MCF 10A (cell line): ENCODE results near the gene SENP7. TPM values are rescaled to one million over a fixed set of nuclear protein-coding genes. Genes with fewer than 3 reads are reported as not detected.

Experiments
- BruUV-seq: library from RNA; stranded (reverse); fragments of 400-500 nt; replicated peaks from 2 replicates; lab custom pipeline; 2021; lab: Mats Ljungman, UMichigan
- CTCF ChIA-PET: fragments of 300-600 bp; sonication (Branson Sonifier 250); formaldehyde crosslinking; extraction: SDS; loops from one replicate; lab custom pipeline; 2021; ENCODE audit warnings: antibody characterized with exemption, inconsistent platforms; lab: Yijun Ruan, JAX
- POLR2A ChIA-PET: fragments of 300-600, 350-650 bp; sonication (Branson Sonifier 250); formaldehyde crosslinking; extraction: SDS; loops from one replicate; lab custom pipeline; 2020; ENCODE audit warnings: antibody characterized with exemption, inconsistent platforms; lab: Yijun Ruan, JAX
- DNase-seq: peaks from one replicate; pipeline ENCODE4 v3.0.0-alpha.2; 2018; ENCODE audit not compliant: unreplicated experiment
- H3K27ac Mint-ChIP-seq: one replicate; pipeline ENCODE4 v1.8.0; 2022; ENCODE audit warnings: mild to moderate bottlenecking, low read depth, mixed read lengths; ENCODE audit not compliant: unreplicated experiment
- H3K27me3 Mint-ChIP-seq: one replicate; pipeline ENCODE4 v1.8.0; 2022; ENCODE audit warnings: mixed read lengths; ENCODE audit not compliant: insufficient read depth, unreplicated experiment
- H3K36me3 Mint-ChIP-seq: one replicate; pipeline ENCODE4 v1.8.0; 2022; ENCODE audit warnings: mild to moderate bottlenecking, moderate library complexity, mixed read lengths; ENCODE audit not compliant: insufficient read depth, unreplicated experiment
- H3K4me1 Mint-ChIP-seq: one replicate; pipeline ENCODE4 v1.8.0; 2022; ENCODE audit warnings: mixed read lengths; ENCODE audit not compliant: insufficient read depth, unreplicated experiment
- H3K4me3 Mint-ChIP-seq: one replicate; pipeline ENCODE4 v1.8.0; 2022; ENCODE audit warnings: mild to moderate bottlenecking, moderate library complexity, mixed read lengths; ENCODE audit not compliant: unreplicated experiment
- H3K9me3 Mint-ChIP-seq: one replicate; pipeline ENCODE4 v1.8.0; 2022; ENCODE audit warnings: mixed read lengths; ENCODE audit not compliant: unreplicated experiment
- CTCF ChIP-seq: fragments of 200-600 bp; IDR thresholded peaks from one replicate; pipeline ENCODE4 v1.8.0; 2022; ENCODE audit warnings: antibody characterized with exemption, mild to moderate bottlenecking; ENCODE audit not compliant: unreplicated experiment
- intact Hi-C: fragments of 100-400 bp; cut with micrococcal nuclease; formaldehyde crosslinking; loops from 2 replicates; pipeline ENCODE4 v1.14.1; 2022
- total RNA-seq: library from RNA; stranded (reverse); gene quantifications from 2 replicates; pipeline ENCODE4 v1.2.3, GENCODE V29; 2022

Gene SENP7
- total RNA-seq, 1 experiment from 2014 or later, result 11.9 TPM

GRCh38 chr3:101320475-101320874 lies 192.5 kb downstream of the SENP7 start, which contains the start of gene IMPG2:
TSS of gene IMPG2 (minus strand) at chr3:101320575. CDS start at chr3:101320372, 203 bp downstream.
- no peak for TF ChIP-seq CTCF
- no peaks in the 10 kb centered on the region for H3K36me3 Mint-ChIP-seq
- H3K4me1 Mint-ChIP-seq, result no peaks in the 10 kb centered on the region
- no peaks in the 10 kb centered on the region for H3K9me3 Mint-ChIP-seq
- BruUV-seq, result no TSS peak
- CTCF ChIA-PET, result interaction anchor here (0.6 to 0.8 kb wide), 2 partner anchors 19 to 94 kb away, joined by 3 read pairs; no protein-coding TSS in a partner anchor
- H3K27ac Mint-ChIP-seq, result no peak within 1 kb of the TSS
- intact Hi-C loops, result no loop called here
- no peaks in the 10 kb centered on the region for H3K27me3 Mint-ChIP-seq
- H3K4me3 Mint-ChIP-seq, result no peak within 1 kb of the TSS
- DNase-seq, result no peak
- POLR2A ChIA-PET, result interaction anchor here (0.7 kb wide), 1 partner anchor 61 kb away, joined by 3 read pairs; no protein-coding TSS in a partner anchor

DNA sequence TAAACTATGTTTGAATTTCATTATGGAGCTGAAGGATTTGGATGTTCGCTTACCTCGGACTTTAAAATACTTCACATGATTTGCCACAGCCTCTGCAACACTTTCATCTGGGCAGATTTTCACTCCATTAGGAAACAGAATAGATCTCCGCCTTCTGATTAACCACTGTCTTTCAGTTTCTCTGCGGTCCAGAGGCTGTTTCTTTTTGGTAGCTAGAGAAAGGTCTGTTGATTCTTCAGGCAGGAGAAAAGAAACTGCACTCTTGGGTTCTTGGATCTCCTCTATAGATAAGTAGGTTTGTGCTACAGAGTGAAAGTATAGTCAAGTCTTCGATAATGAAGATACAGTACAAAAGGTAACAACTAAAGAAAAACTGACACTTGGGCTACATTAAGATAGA lies 193.5 kb downstream of the SENP7 start:
- intact Hi-C loops, result no loop called here
- no peak overlapping the region for H3K27ac Mint-ChIP-seq
- no peaks in the 10 kb centered on the region for H3K36me3 Mint-ChIP-seq
- BruUV-seq, result no TSS peak
- no peak for DNase-seq
- no peaks in the 10 kb centered on the region for H3K27me3 Mint-ChIP-seq
- H3K9me3 Mint-ChIP-seq, result no peaks in the 10 kb centered on the region
- no peak overlapping the region for H3K4me3 Mint-ChIP-seq
- ChIA-PET POLR2A (no interaction called here), CTCF (interaction anchor here (0.6 kb wide), 2 partner anchors 56 to 480 kb away, joined by 3 to 4 read pairs; no protein-coding TSS in a partner anchor)
- TF ChIP-seq CTCF, result no peak
- H3K4me1 Mint-ChIP-seq, result no peaks in the 10 kb centered on the region

DNA sequence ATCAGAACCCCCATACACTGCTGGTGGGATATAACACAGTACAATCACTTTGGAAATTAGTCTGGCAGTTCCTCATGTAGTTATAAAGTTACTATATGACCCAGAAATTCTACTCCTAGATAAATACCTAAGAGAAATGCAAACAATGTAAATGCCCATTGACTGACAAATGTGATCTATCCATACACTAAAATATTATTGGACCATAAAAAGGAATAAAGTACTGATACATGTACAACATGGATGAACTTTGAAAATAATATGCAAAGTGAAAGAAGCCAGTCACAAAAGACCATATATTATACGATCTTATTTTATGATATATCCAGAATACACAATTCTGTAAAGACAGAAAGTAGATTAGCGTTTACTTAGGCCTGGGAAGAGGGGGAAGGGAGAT lies 200.5 kb downstream of the SENP7 start:
- no peak for DNase-seq
- Mint-ChIP-seq H3K27me3 (no peaks in the 10 kb centered on the region), H3K27ac (no peak overlapping the region), H3K36me3 (no peaks in the 10 kb centered on the region), H3K9me3 (peaks cover 14% of the 10 kb centered on the region), H3K4me3 (no peak overlapping the region), H3K4me1 (no peaks in the 10 kb centered on the region)
- TF ChIP-seq CTCF, result no peak
- intact Hi-C loops, result no loop called here
- ChIA-PET POLR2A (interaction anchor here (1.6 kb wide), 1 partner anchor 9 kb away, joined by 6 read pairs; no protein-coding TSS in a partner anchor), CTCF (interaction anchor here (0.7 kb wide), 1 partner anchor 59 kb away, joined by 3 read pairs; no protein-coding TSS in a partner anchor)
- BruUV-seq, result no TSS peak

DNA sequence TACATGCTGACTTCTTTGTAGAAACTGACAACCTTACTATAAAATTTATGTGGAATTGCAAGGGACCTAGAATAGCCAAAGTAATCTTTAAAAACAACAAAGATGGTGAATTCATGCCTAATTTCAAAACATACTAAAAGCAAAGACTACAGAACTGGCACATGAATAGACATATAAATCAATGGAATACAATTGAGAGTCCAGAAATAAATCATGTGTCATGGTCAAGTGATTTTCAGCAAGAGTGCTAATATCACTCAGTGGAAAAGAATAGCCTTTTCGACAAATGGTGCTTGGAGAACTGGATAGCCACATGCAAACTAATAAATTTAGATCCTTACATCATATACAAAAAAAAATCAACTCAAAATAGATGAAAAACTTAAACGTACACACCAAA lies 201.3 kb downstream of the SENP7 start:
- Mint-ChIP-seq H3K9me3 (peaks cover 18% of the 10 kb centered on the region), H3K4me1 (no peaks in the 10 kb centered on the region), H3K36me3 (no peaks in the 10 kb centered on the region), H3K27ac (no peak overlapping the region), H3K4me3 (no peak overlapping the region), H3K27me3 (no peaks in the 10 kb centered on the region)
- DNase-seq, result no peak
- intact Hi-C loops, result no loop called here
- ChIA-PET CTCF (no interaction called here), POLR2A (no interaction called here)
- no peak for TF ChIP-seq CTCF
- no TSS peak for BruUV-seq
